SU-DHL-6 (cell line): ENCODE measurements around the gene ZNF780B.

Experiments used
- EZH2phosphoT487 ChIP-seq: fragments of 200-600 bp; sonication (generic), shearing (Covaris generic); conservative IDR thresholded peaks from 2 replicates; pipeline ENCODE4 v1.6.1; 2018; ENCODE audit warnings: mild to moderate bottlenecking, antibody characterized with exemption, low read length, moderate library complexity, mixed read lengths
- TF ChIP-seq, protein P1 (sequence below): fragments of 200-600 bp; sonication (generic); IDR thresholded peaks from one replicate; pipeline ENCODE4 v1.5.1; 2017; ENCODE audit warnings: antibody characterized with exemption, mild to moderate bottlenecking, low read length, moderate library complexity; ENCODE audit not compliant: insufficient read depth, poor library complexity, severe bottlenecking

- TF ChIP-seq, protein P1, sequence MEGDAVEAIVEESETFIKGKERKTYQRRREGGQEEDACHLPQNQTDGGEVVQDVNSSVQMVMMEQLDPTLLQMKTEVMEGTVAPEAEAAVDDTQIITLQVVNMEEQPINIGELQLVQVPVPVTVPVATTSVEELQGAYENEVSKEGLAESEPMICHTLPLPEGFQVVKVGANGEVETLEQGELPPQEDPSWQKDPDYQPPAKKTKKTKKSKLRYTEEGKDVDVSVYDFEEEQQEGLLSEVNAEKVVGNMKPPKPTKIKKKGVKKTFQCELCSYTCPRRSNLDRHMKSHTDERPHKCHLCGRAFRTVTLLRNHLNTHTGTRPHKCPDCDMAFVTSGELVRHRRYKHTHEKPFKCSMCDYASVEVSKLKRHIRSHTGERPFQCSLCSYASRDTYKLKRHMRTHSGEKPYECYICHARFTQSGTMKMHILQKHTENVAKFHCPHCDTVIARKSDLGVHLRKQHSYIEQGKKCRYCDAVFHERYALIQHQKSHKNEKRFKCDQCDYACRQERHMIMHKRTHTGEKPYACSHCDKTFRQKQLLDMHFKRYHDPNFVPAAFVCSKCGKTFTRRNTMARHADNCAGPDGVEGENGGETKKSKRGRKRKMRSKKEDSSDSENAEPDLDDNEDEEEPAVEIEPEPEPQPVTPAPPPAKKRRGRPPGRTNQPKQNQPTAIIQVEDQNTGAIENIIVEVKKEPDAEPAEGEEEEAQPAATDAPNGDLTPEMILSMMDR: no peak
- no peak for TF ChIP-seq EZH2phosphoT487
Observed at GRCh38 chr19:40084948-40085347, 28.9 kb upstream of the ZNF780B start.
